Measurements from ENCODE around the gene ENDOU.

GRCh38 chr12:47745485-47746041 lies 20.3 kb upstream of the ENDOU start:
- TF ChIP-seq MAX (IDR thresholded peaks at IDR 0.05; ENCODE audit: low read depth) (no peak), FOXM1 (IDR thresholded peaks at IDR 0.05; ENCODE audit: low read depth) (no peak), RFX5 (IDR thresholded peaks at IDR 0.05; ENCODE audit: low read length) (no peak), YY1 (IDR thresholded peaks at IDR 0.05; ENCODE audit: low read depth) (no peak), FOSL2 (IDR thresholded peaks at IDR 0.05; ENCODE audit: borderline replicate concordance, low read depth) (no peak), POLR2AphosphoS5 (IDR thresholded peaks at IDR 0.05; ENCODE audit: low read depth, low read length) (no peak), CTCF (IDR thresholded peaks at IDR 0.05) (no peak), ZBTB33 (IDR thresholded peaks at IDR 0.05; ENCODE audit: borderline replicate concordance, low read depth) (no peak), RAD21 (IDR thresholded peaks at IDR 0.05; ENCODE audit: low read length) (no peak), TAF1 (IDR thresholded peaks at IDR 0.05; ENCODE audit: borderline replicate concordance, low read depth, low read length) (no peak), RCOR1 (IDR thresholded peaks at IDR 0.05; ENCODE audit: low read length) (no peak), EZH2phosphoT487 (IDR thresholded peaks at IDR 0.05; ENCODE audit: borderline replicate concordance, low read depth) (no peak), SMC3 (IDR thresholded peaks at IDR 0.05; ENCODE audit: low read depth, low read length) (no peak)
